ENCODE measurements around the gene TRAPPC2.

TRAPPC2 gene

DNA sequence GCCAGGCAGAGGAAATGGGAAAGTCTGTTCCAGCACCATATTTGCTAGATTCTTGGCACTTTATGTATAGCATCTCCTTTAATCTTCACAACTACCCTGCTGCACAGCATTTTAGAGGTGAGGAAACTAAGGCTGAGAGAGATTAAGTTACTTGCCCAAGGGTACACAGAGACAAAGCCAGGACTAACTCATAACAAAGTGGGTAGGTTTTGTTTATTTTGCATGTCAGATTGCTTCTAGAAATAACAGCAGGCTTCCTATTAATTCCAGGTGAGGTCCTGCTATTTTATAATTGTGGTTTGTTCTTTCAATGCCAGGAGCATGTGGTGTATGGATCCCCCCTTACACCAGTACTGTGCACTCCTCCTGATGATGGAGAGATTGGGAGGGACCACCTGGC, 66.5 kb downstream of the TRAPPC2 start:
- no peak for DNase-seq (ENCODE audit: low read depth)

GRCh38 chrX:13666836-13667235, 67.6 kb downstream of the TRAPPC2 start:
- DNase-seq (ENCODE audit: low read depth), result no peak

- no peak for DNase-seq (ENCODE audit: low read depth)
Measured at GRCh38 chrX:13664020-13664419, 70.4 kb downstream of the TRAPPC2 start.

- DNase-seq (ENCODE audit: low read depth), result peak; percentile 91
Measured at GRCh38 chrX:13662355-13662791, 72.0 kb downstream of the TRAPPC2 start.

All from GM04503 (cell line).